Amniotic epithelial cell (primary cell): Measurements from ENCODE around the gene CARD6.
"Not testable (repeated sequence)": the region's sequence is repeated elsewhere in the genome, so short reads cannot be mapped to it uniquely, and the experiment has no call there.

Source experiments
- DNase-seq: peaks from one replicate; pipeline ENCODE4 v3.0.0-alpha.2; 2010; ENCODE audit warnings: low read depth

The CARD6 gene

DNA sequence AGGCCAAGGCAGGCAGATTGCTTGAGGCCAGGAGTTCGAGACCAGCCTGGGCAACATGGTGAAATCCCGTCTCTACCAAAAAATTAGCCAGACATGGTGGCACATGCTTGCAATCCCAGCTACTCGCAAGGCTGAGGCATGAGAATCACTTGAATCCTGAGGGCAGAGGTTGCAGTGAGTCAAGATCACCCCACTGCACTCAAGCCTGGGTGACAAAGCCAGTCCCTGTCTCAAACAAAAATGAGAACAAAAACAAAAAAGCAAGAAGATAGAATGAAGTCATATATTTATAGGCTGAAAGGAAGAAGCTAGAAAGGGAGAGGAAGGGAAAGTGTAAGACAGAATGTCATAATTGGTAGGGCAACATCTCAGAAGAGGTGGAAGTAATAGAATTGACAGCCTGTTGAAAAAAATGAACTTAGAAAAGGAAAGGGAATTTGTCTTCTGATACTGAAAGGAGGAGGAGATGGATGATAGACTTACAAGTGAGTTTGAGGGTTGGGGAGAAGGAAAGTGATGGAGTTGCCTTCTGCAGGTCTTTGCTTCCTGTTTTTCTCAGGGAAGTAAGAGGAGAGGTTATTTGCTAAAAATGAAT lies 32.2 kb downstream of the CARD6 start:
- no peak for DNase-seq

DNA sequence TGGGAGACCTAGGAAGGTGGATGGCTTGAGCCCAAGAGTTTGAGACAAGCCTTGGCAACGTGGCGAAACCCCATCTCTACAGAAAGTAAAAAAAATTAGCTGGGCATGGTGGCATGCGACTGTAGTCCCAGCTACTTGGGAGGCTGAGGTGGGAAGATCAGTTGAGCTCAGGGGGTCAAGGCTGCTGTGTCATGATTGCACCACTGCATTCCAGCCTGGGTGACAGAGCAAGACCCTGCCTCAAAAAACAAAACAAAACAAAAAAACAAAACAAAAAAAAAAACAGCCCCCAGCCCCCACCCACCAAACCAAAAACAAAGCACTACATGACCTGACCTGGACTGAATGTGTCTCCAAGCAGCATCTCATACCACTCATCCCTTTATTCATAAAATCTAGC lies 34.8 kb downstream of the CARD6 start:
- DNase-seq, result no peak

DNA sequence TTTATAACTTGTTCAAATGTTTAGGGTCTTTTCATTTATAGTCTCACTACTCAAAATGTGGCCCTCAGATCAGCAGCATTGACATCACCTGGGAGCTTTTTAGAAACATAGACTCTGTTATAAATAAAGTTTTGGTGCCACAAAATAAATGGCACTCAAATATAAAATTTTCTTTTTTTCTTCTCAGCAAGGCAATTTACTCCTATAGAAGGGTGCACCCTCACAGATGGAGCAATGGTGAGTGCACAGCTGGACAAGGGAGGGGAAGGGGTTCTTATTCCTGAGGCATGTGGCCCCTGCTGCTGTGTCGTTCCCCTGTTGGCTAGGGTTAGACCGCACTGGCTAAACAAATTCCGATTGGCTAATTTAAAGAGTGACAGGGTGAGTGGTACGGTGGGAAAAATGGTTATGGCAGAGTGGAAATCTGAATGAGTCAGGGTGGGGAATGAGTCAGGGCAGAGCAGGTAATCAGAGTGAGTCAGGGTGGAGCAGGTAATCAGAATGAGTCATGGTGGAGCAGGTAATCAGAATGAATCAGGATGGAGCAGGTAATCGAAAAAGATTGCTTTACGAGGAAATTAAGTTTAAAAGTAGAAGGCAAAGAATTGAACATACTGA lies 36.3 kb downstream of the CARD6 start:
- DNase-seq, result peak; percentile 15

DNA sequence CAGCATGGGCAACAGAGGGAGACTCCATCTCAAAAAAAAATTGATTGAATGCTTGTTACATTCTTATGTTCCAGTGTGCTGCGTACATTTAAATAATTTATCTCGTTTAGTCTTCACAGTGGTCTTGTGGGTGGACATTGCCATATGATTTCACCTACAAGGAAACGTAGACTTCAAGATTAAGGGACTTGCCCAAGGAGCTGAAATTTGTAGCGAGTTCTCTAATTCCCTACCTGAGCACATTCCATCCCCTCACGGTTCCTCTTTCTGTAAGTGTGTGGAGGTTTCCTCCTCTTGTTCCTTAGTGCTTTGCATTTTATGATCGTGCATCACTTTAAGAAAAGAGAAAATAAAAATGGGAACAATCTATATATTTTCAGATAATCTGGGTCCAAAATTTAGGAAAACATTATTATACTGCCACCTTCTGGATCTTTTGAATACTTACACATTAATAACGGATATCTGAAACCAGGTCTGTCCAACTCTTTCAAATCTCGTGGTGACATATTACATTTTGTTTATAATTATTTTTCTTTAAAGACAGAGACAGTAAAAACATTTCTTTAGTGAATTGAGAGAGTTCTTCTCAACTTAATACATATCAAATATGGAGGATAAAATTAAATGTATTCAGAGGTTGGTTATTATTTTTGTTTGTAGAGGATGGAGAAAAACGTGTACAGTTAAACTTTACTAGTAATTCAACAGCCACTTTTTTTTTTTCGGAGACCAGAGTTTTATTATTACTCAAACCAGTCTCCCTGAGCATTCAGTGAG lies 38.2 kb downstream of the CARD6 start:
- peak; percentile 18 for DNase-seq

DNA sequence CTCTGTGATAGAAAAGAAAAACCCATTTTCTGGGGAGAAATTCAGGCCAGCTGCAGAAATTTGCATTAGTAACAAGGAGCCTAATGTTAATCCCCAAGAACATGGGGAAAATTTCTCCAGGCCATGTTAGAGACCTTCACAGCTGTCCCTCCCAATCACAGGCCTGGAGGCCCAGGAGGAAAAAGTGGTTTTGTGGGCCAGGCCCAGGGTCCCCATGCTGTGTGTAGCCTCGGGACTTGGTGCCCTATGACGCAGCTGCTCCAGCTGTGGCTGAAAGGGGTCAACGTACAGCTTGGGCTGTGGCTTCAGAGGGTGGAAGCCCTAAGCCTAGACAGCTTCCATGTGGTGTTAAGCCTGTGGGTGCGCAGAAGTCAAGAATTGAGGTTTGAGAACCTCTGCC lies 41.1 kb downstream of the CARD6 start:
- no peak for DNase-seq

DNA sequence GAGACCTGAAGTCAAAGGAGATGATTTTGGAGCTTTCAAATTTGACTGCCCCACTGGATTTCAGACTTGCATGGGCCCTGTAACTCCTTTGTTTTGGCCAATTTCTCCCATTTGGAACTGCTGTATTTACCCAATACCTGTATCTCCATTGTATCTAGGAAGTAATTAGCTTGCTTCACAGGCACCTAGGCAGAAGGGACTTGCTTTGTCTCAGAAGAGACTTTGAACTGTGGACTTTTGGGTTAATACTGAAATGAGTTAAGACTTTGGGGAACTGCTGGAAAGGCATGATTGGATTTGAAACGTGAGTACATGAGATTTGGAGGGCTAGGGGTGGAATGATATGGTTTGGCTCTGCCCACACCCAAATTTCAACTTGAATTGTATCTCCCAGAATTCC lies 41.9 kb downstream of the CARD6 start:
- DNase-seq, result not testable (repeated sequence)

DNA sequence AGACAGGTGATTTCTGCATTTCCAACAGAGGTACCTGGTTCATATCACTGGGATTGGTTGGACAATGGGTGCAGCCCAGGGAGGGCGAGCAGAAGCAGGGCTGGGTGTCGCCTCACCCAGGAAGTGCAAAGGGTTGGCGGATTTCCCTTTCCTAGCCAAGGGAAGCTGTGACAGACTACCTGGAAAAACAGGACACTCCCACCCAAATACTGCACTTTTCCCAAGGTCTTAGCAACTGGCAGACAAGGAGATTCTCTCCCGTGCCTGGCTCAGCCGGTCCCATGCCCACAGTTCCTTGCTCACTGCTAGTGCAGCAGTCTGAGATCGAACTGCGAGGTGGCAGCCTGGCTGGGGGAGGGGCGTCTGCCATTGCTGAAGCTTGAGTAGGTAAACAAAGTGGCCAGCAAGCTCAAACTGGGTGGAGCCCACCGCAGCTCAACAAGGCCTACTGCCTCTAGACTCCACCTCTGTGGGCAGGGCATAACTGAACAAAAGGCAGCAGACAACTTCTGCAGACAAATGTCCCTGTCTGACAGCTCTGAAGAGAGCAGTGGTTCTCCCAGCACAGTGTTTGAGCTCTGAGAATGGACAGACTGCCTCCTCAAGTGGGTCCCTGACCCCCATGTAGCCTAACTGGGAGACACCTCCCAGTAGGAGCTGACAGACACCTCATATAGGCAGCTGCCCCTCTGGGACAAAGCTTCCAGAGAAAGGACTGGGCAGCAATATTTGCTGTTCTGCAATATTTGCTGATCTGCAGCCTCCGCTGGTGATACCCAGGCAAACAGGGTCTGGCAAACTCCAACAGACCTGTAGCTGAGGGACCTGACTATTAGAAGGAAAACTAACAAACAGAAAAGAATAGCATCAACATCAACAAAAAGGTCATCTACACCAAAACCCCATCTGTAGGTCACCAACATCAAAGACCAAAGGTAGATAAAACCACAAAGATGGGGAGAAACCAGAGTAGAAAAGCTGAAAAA lies 54.6 kb downstream of the CARD6 start:
- DNase-seq, result not testable (repeated sequence)

DNA sequence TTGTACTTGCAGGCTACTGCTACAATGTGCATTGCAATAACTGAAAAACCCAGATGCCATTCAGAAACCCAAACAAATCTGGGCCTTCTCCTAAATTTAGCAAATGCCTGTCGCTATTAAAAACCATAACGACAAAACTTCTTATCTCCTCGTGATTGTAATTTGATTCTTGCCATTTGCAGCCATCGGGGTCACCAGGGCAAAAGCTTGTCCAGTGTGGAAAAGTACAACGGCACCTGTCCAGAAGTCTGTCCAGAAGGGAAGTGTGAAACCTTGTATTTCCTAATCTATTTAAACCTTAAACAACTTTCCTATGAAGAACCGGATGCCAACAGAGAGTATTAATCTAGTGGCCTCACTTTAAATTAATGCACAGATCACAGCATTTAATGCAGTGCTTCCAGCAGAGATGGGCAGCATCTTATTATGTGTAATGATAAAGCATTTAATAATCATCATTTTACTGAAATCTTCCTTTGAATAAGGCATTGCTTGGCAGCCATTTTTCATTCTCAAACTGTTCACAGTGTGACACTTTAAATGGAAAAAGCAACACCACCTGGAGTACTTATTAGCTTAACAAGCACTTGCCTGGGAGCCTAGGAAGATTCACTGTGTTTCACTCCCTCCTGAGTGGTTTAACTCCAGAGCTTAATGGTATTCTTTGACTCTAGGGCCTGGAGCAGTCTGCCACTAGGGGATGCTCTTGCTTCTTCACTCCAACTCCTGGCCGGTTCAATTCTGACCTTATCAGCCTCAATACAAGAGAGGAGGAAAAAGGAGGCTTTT lies 63.2 kb downstream of the CARD6 start:
- peak; percentile 52 for DNase-seq

DNA sequence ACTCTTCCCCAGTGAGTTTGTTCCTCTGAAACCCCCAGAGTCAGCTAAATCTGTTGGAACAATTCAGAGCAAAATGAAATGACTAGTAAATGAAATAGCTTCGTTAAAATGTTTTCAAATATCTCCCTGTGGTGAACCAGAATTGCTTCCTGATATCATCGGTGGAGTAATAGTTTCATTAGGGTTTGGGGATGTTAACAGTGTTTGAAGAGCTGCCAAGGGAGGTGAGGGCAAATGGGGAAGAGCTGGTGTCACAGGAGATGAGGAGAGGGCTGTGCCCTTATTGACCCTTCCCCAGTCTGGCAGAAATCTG lies 63.8 kb downstream of the CARD6 start:
- DNase-seq, result no peak

DNA sequence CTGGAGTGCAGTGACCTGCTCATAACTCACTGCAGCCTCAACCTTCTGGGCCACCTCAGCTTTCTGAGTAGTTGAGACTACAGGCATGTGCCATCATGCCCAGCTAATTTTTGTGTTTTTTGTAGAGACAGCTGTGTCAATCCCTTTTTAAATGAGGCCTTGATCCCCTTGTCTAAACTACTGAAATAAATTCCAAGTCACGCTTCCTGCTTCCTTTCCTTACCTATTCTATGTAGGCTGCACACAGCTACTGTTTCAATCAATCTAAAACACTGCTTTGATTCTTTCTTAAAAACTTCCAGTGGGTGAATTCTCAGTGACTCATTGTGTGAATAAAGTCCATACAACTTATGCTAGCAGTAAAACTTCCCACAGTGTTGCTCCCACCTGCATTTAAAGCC lies 65.2 kb downstream of the CARD6 start:
- no peak for DNase-seq

DNA sequence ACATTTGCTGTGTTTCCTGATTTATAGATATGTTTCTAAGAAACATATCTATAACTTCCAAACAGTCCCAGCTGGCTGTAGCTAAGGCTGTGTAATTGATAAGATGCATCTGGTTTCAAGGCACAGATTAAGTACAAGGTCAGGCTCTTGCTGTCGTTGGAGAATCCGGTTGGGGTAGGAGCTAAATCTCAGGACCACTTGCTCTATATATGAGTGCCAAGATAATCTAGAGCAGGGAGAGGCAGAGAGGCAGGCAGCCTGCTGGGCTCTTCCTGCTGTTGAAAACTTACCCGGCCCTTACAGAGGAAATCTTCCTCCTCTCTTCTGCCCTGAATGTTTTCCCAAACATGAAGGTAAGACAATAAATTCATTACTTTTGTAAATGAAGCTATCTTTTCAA lies 68.1 kb downstream of the CARD6 start, which contains the start of gene C7:
C7 (plus strand) TSS at position 234 of the 400 bp plus-strand sequence; CDS start at position 348, 114 bp downstream.
- no peak for DNase-seq

DNA sequence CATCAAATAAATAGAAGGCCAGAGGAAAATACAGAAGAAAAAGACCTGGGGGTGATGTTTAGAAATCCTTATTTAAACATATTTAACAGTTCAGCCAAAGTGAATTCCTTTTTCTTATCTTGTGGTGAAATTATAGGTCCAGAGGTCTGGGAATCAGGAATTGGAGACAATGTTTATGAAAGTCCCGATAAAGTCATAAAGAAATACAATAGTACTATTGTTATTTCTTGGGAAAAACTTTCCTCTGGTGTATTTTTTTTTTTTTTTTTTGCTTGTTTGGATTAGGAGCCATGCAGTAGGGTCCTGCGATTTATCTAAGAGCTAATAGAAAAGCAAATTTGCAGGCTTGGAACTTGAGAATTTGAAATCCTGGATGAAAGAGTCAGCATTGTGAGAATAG lies 68.6 kb downstream of the CARD6 start:
- no peak for DNase-seq
